Astrocyte of the cerebellum (primary cell): ENCODE data around the gene SMIM23.

Experiments
- DNase-seq: peaks from one replicate; pipeline ENCODE4 v3.0.0-alpha.2; 2011; ENCODE audit warnings: low read depth
- H3K4me3 ChIP-seq: 2 replicates; pipeline ENCODE4 v1.5.1; 2011; ENCODE audit warnings: mild to moderate bottlenecking, low read depth, low read length, moderate library complexity
- CTCF ChIP-seq: IDR thresholded peaks from 2 replicates; pipeline ENCODE4 v1.5.1; 2012; ENCODE audit warnings: low read length, low read depth, moderate library complexity, mild to moderate bottlenecking; ENCODE audit errors: missing control alignments
- in situ Hi-C: cut with HindIII; loops from 2 replicates; pipeline ENCODE4 v1.10.0; 2017; ENCODE audit warnings: low sequenced_read_pairs

SMIM23 gene

GRCh38 chr5:171744882-171745281 is 40.7 kb upstream of the SMIM23 start:
- no peak for DNase-seq
- in situ Hi-C loops, result no loop called here
- TF ChIP-seq CTCF, result no peak
- no peak overlapping the region for H3K4me3 ChIP-seq

GRCh38 chr5:171745602-171746001 is 40.0 kb upstream of the SMIM23 start:
- H3K4me3 ChIP-seq, result no peak overlapping the region
- no peak for TF ChIP-seq CTCF
- DNase-seq, result no peak
- in situ Hi-C loops, result no loop called here

GRCh38 chr5:171747061-171747859 is 38.4 kb upstream of the SMIM23 start:
- no peak overlapping the region for H3K4me3 ChIP-seq
- in situ Hi-C loops, result no loop called here
- no peak for TF ChIP-seq CTCF
- no peak for DNase-seq

DNA sequence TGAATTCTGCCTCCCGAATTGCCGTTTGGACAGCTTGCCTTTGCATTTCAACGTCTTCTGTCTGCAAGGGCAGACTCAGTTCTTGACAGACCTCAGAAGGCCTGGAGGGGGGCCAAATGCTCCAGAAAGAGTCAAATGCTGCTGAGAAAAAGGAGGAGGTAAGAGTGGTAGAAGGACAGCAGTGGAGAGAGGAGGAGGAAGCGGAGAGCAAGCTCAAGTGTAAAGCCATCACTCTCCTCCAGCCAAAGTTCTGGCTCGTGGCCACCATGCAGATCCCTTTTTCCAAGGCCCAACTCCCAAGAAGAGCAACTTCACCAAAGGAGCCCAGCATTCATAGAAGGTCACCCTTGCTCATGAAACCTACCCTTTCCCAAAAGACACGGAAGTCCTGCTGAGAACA is 36.9 kb upstream of the SMIM23 start:
- H3K4me3 ChIP-seq, result no peak overlapping the region
- in situ Hi-C loops, result no loop called here
- no peak for TF ChIP-seq CTCF
- no peak for DNase-seq

DNA sequence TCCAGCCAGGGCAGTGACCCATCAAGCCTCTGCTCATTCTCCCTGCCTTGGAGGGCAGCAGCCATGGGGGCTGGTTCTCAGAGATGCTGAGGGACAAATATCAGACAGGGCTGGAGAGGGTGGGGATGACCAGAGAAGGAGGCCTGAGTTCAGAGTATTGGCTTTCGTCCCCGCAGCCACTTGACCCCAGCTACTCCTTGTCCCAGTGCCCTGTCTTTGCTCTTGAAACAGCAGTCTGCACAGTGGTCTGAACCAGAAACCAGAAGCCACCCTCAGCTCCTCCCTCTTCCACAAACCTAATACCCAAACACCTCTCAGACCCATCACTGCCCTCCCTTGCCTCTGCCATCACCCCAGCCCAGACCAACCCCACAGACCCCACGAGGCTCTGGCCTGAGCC is 36.3 kb upstream of the SMIM23 start:
- no peak overlapping the region for H3K4me3 ChIP-seq
- no peak for DNase-seq
- in situ Hi-C loops, result no loop called here
- TF ChIP-seq CTCF, result no peak

- in situ Hi-C loops, result no loop called here
- peak; percentile 14 for TF ChIP-seq CTCF
- H3K4me3 ChIP-seq, result no peak overlapping the region
- no peak for DNase-seq
Measured at GRCh38 chr5:171750311-171750788, 35.3 kb upstream of the SMIM23 start.
